GDM1 (cell line): ENCODE measurements around the gene KIF26A.
"Not testable (repeated sequence)": the region's sequence is repeated elsewhere in the genome, so short reads cannot be mapped to it uniquely, and the experiment has no call there.

Experiments used
- DNase-seq: peaks from one replicate; lab custom pipeline; 2025; lab: John Stamatoyannopoulos, UW

Gene KIF26A

GRCh38 chr14:104192146-104192882, 53.9 kb downstream of the KIF26A start:
- DNase-seq = no peak

- DNase-seq = no peak
Observed at GRCh38 chr14:104192883-104193245, 54.5 kb downstream of the KIF26A start.

GRCh38 chr14:104194016-104194415, 55.6 kb downstream of the KIF26A start:
- DNase-seq = no peak

- DNase-seq = no peak
Observed at GRCh38 chr14:104194716-104195115, 56.3 kb downstream of the KIF26A start.

- no peak for DNase-seq
Observed at GRCh38 chr14:104195361-104195760, 57.0 kb downstream of the KIF26A start.

- DNase-seq = no peak
Observed at GRCh38 chr14:104195878-104196277, 57.5 kb downstream of the KIF26A start.

GRCh38 chr14:104196461-104197140, 58.2 kb downstream of the KIF26A start:
- DNase-seq = no peak

- DNase-seq = no peak
Observed at GRCh38 chr14:104197449-104198247, 59.3 kb downstream of the KIF26A start.

- DNase-seq = no peak
Observed at GRCh38 chr14:104199266-104199895, 61.0 kb downstream of the KIF26A start.

- DNase-seq = no peak
Observed at GRCh38 chr14:104200106-104200505, 61.7 kb downstream of the KIF26A start.

GRCh38 chr14:104200591-104200990, 62.2 kb downstream of the KIF26A start:
- no peak for DNase-seq

GRCh38 chr14:104201063-104201462, 62.7 kb downstream of the KIF26A start:
- no peak for DNase-seq

- DNase-seq = no peak
Observed at GRCh38 chr14:104201496-104201895, 63.1 kb downstream of the KIF26A start.

- DNase-seq = no peak
Observed at GRCh38 chr14:104202259-104203070, 64.1 kb downstream of the KIF26A start.

GRCh38 chr14:104203071-104203425, 64.7 kb downstream of the KIF26A start:
- DNase-seq = no peak

- no peak for DNase-seq
Observed at GRCh38 chr14:104204660-104205149, 66.3 kb downstream of the KIF26A start.

GRCh38 chr14:104205781-104206180, 67.4 kb downstream of the KIF26A start:
- DNase-seq = no peak

GRCh38 chr14:104206281-104206904, 68.0 kb downstream of the KIF26A start:
- no peak for DNase-seq

GRCh38 chr14:104207142-104208014, 69.0 kb downstream of the KIF26A start:
- no peak for DNase-seq

- DNase-seq = not testable (repeated sequence)
Observed at GRCh38 chr14:104208015-104208295, 69.6 kb downstream of the KIF26A start.
